D341Med (cell line): ENCODE measurements around the gene CORO2A.

Experiments
- DNase-seq: peaks from one replicate; pipeline ENCODE4 v3.0.0; 2012; ENCODE audit warnings: low spot score

Gene CORO2A

GRCh38 chr9:98219794-98220370, 27.4 kb upstream of the CORO2A start:
- no peak for DNase-seq

- no peak for DNase-seq
Observed at GRCh38 chr9:98219364-98219716, 26.9 kb upstream of the CORO2A start.

- no peak for DNase-seq
Observed at GRCh38 chr9:98218562-98219363, 26.3 kb upstream of the CORO2A start.

GRCh38 chr9:98217255-98217654, 24.8 kb upstream of the CORO2A start:
- no peak for DNase-seq

- no peak for DNase-seq
Observed at GRCh38 chr9:98216391-98216790, 24.0 kb upstream of the CORO2A start.

GRCh38 chr9:98215821-98216220, 23.4 kb upstream of the CORO2A start:
- no peak for DNase-seq

GRCh38 chr9:98215271-98215670, 22.8 kb upstream of the CORO2A start:
- no peak for DNase-seq

- DNase-seq: no peak
Observed at GRCh38 chr9:98214811-98215210, 22.4 kb upstream of the CORO2A start.

GRCh38 chr9:98211260-98211659, 18.8 kb upstream of the CORO2A start:
- no peak for DNase-seq

- DNase-seq: no peak
Observed at GRCh38 chr9:98210435-98210834, 18.0 kb upstream of the CORO2A start.

- DNase-seq: no peak
Observed at GRCh38 chr9:98209530-98209929, 17.1 kb upstream of the CORO2A start.

- no peak for DNase-seq
Observed at GRCh38 chr9:98208635-98209034, 16.2 kb upstream of the CORO2A start.

GRCh38 chr9:98207606-98208005, 15.2 kb upstream of the CORO2A start:
- DNase-seq: no peak

- DNase-seq: no peak
Observed at GRCh38 chr9:98206754-98207153, 14.3 kb upstream of the CORO2A start.

GRCh38 chr9:98204692-98205091, 12.3 kb upstream of the CORO2A start:
- DNase-seq: no peak

- no peak for DNase-seq
Observed at GRCh38 chr9:98203153-98203552, 10.7 kb upstream of the CORO2A start.

GRCh38 chr9:98202252-98202651, 9.8 kb upstream of the CORO2A start:
- DNase-seq: no peak

- DNase-seq: no peak
Observed at GRCh38 chr9:98201749-98202148, 9.3 kb upstream of the CORO2A start.

GRCh38 chr9:98201102-98201501, 8.7 kb upstream of the CORO2A start:
- DNase-seq: no peak

GRCh38 chr9:98199388-98200033, 7.1 kb upstream of the CORO2A start:
- DNase-seq: no peak

- DNase-seq: no peak
Observed at GRCh38 chr9:98195671-98196070, 3.2 kb upstream of the CORO2A start.

GRCh38 chr9:98193336-98193944, 1.0 kb upstream of the CORO2A start:
- DNase-seq: no peak
